SK-N-SH treated with all-trans-retinoic acid at 6 μM for 48 hours (cell line): ENCODE measurements around the gene AP1B1.

Experiments
- ARNTL ChIP-seq: fragments of 450-650 bp; formaldehyde crosslinking; IDR thresholded peaks from 2 replicates; pipeline ENCODE4 v1.5.0; 2020; ENCODE audit warnings: low read depth, mild to moderate bottlenecking, moderate library complexity, borderline replicate concordance
- ESRRG ChIP-seq: fragments of 250-450 bp; sonication (Bioruptor Pico); IDR thresholded peaks from 2 replicates; pipeline ENCODE4 v1.6.1; 2021; ENCODE audit warnings: mild to moderate bottlenecking
- ISL1 ChIP-seq: fragments of 250-450 bp; sonication (Bioruptor Pico); IDR thresholded peaks from 2 replicates; pipeline ENCODE4 v2.1.2; 2022; ENCODE audit warnings: mild to moderate bottlenecking, moderate library complexity
- OSR1 ChIP-seq: fragments of 250-450 bp; sonication (Bioruptor Pico); IDR thresholded peaks from 2 replicates; pipeline ENCODE4 v1.8.0; 2022; ENCODE audit warnings: moderate library complexity, mild to moderate bottlenecking, inconsistent platforms
- RARB ChIP-seq: fragments of 250-450 bp; sonication (Bioruptor Pico); IDR thresholded peaks from 2 replicates; pipeline ENCODE4 v1.8.0; 2021; ENCODE audit warnings: mild to moderate bottlenecking, moderate library complexity
- ZC3H10 ChIP-seq: fragments of 250-450 bp; sonication (Bioruptor Pico); IDR thresholded peaks from 2 replicates; pipeline ENCODE4 v1.5.1; 2021; ENCODE audit warnings: mild to moderate bottlenecking, moderate library complexity
- ZFP3 ChIP-seq: fragments of 250-450 bp; sonication (Bioruptor Pico); IDR thresholded peaks from 2 replicates; pipeline ENCODE4 v1.5.0; 2020; ENCODE audit warnings: mild to moderate bottlenecking, moderate library complexity
- ZFP30 ChIP-seq: fragments of 450-650 bp; formaldehyde crosslinking; IDR thresholded peaks from 2 replicates; pipeline ENCODE4 v1.5.0; 2022; ENCODE audit warnings: mild to moderate bottlenecking, moderate library complexity
- ZNF70 ChIP-seq: fragments of 450-650 bp; formaldehyde crosslinking; IDR thresholded peaks from 2 replicates; pipeline ENCODE4 v1.5.0; 2020; ENCODE audit warnings: mild to moderate bottlenecking, moderate library complexity
- ZNF8 ChIP-seq: fragments of 450-650 bp; formaldehyde crosslinking; IDR thresholded peaks from 2 replicates; pipeline ENCODE4 v1.5.0; 2020; ENCODE audit warnings: mild to moderate bottlenecking, moderate library complexity
- TF ChIP-seq, protein P1 (sequence below): fragments of 250-450 bp; sonication (Bioruptor Pico); IDR thresholded peaks from 2 replicates; pipeline ENCODE4 v1.8.0; 2020; ENCODE audit warnings: mild to moderate bottlenecking, moderate library complexity, borderline replicate concordance
- TF ChIP-seq, protein P2 (sequence below): fragments of 250-450 bp; sonication (Bioruptor Pico); IDR thresholded peaks from 2 replicates; pipeline ENCODE4 v1.5.1; 2021; ENCODE audit warnings: mild to moderate bottlenecking, moderate library complexity

DNA sequence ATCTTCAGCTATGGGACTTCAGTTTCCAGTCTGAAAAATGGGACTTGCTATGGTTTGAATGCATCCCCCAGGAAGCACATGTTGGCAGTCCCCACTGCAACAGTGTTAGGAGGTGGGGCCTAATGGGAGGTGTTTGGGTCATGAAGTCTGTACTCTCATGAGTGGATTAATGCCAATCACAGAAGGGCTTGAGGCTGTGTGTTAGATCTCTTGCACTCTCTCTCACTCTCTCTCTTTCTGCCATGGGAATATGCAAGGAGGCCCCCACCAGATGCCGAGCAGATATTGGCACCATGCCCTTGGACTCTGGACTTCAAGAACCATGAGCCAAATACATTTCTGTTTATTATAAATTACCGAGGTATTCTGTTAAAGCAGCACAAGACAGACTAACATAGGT lies 7.8 kb upstream of the AP1B1 start:
- TF ChIP-seq, protein P1, sequence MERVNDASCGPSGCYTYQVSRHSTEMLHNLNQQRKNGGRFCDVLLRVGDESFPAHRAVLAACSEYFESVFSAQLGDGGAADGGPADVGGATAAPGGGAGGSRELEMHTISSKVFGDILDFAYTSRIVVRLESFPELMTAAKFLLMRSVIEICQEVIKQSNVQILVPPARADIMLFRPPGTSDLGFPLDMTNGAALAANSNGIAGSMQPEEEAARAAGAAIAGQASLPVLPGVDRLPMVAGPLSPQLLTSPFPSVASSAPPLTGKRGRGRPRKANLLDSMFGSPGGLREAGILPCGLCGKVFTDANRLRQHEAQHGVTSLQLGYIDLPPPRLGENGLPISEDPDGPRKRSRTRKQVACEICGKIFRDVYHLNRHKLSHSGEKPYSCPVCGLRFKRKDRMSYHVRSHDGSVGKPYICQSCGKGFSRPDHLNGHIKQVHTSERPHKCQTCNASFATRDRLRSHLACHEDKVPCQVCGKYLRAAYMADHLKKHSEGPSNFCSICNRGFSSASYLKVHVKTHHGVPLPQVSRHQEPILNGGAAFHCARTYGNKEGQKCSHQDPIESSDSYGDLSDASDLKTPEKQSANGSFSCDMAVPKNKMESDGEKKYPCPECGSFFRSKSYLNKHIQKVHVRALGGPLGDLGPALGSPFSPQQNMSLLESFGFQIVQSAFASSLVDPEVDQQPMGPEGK (CRISPR knock-in tag) = no peak
- TF ChIP-seq ZFP3 (CRISPR knock-in tag) (no peak), ZNF8 (CRISPR knock-in tag) (no peak), RARB (CRISPR knock-in tag) (no peak), ZNF70 (no peak), ISL1 (no peak), ESRRG (CRISPR knock-in tag) (no peak), ARNTL (CRISPR knock-in tag) (no peak), ZC3H10 (no peak), OSR1 (CRISPR knock-in tag) (no peak), ZFP30 (no peak)
- TF ChIP-seq, protein P2, sequence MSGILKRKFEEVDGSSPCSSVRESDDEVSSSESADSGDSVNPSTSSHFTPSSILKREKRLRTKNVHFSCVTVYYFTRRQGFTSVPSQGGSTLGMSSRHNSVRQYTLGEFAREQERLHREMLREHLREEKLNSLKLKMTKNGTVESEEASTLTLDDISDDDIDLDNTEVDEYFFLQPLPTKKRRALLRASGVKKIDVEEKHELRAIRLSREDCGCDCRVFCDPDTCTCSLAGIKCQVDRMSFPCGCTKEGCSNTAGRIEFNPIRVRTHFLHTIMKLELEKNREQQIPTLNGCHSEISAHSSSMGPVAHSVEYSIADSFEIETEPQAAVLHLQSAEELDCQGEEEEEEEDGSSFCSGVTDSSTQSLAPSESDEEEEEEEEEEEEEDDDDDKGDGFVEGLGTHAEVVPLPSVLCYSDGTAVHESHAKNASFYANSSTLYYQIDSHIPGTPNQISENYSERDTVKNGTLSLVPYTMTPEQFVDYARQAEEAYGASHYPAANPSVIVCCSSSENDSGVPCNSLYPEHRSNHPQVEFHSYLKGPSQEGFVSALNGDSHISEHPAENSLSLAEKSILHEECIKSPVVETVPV (CRISPR knock-in tag) = no peak
